Measurements from ENCODE around the gene SIK2.
"Not testable (repeated sequence)": the region's sequence is repeated elsewhere in the genome, so short reads cannot be mapped to it uniquely, and the experiment has no call there.

Gene SIK2

DNA sequence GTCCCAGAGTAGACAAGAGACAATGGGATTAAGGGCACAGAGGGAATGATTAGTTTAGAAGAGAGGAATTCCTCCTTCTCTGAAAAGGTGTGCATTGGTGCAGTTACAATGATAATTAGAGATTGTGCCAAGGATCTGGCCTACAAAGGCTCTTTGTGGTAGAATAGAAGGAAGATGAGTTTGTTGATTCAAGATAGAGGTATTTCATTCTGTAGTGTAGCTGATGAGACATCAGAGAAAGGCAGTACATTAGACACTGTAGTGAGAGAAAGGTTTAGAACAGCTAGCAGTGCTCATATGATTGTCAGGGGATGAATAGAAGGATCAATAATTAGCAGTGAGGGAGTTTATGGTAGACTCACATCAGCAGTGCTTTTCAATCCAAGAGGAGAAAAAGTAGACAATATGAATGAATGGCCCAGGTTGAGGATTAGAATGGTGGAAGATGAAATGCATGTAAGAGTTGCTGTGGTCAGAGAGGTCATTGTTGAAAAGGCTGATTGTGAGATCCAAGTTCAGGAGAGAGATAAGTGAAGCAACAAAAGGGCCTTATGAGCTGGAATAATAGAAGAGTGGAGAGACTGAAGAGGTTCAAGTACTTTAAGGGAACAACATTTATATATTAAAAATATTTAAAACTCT, 28.9 kb downstream of the SIK2 start:
- no peak for DNase-seq

DNA sequence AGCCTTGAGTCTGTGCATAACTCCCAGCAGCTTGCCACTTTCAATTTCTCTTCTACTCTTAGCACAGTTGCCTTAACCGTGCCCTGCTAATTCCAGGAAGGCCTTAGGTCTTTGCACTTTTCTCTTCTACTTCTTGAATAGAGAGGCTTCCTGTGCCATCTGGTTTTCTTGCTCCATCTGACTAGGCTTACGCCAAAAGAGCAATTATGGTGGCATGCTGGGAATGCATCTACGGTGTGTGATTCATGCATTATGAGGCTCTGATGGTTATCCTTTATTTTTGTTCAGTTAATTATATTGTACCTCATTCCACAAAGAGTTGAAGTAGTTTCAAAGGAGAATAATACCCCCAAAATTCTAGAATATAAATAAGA, 29.4 kb downstream of the SIK2 start:
- peak; percentile 58 for DNase-seq

DNA sequence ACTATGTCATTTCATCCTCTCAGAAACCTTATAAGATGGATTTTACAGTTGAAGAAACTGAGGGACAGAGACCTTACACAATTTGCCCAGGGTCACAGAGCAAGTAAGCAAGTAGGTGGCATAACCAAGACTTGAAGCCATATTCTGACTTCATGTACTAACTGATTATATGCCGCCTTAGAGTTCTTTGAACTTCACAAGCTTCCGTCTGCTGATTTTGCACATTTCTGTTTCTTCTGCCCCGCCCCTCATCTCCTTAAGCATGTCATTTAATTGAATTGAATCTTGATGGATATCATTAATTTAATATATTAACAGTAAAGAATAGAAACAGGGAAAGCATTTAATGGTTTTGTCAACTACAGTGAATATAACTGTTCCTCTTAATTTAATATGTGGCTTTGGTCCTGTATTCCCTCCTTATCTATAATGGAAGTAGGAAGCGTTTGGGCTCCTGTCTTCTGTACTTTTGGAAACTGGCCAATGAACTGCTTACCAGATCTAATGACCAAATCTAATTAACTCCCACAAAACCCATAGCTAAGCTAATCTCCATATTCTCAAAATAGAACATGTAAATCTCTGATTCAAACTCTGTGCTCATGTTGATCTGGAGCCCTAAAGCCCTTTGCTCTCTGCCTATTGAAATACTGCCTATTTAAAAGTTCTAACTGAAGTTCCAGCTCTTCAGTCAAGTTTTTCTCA, 30.4 kb downstream of the SIK2 start:
- DNase-seq = no peak

GRCh38 chr11:111633248-111633647, 31.0 kb downstream of the SIK2 start:
- DNase-seq = no peak

GRCh38 chr11:111633756-111634362, 31.6 kb downstream of the SIK2 start:
- DNase-seq = no peak

- no peak for DNase-seq
Observed at GRCh38 chr11:111634981-111635705, 32.9 kb downstream of the SIK2 start.

DNA sequence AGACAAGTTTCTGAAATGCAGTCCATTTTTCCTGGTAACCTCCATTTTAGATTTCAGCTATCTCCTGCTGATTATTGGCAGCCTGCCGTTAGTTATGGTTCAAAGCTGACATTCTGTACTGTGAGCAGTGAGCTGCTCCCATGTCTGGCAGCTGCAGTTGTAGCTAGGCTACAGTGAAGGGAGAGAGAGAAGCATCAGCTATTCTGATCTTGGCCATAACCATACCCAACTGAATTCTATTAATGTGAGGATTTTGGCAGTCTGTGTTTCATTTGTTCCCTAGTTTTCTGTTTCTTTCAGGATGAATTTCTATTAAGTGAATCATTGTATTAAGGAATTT, 33.4 kb downstream of the SIK2 start:
- peak; percentile 86 for DNase-seq

GRCh38 chr11:111637885-111638284, 35.6 kb downstream of the SIK2 start:
- DNase-seq = no peak

- DNase-seq = no peak
Observed at GRCh38 chr11:111639226-111639925, 37.1 kb downstream of the SIK2 start.

DNA sequence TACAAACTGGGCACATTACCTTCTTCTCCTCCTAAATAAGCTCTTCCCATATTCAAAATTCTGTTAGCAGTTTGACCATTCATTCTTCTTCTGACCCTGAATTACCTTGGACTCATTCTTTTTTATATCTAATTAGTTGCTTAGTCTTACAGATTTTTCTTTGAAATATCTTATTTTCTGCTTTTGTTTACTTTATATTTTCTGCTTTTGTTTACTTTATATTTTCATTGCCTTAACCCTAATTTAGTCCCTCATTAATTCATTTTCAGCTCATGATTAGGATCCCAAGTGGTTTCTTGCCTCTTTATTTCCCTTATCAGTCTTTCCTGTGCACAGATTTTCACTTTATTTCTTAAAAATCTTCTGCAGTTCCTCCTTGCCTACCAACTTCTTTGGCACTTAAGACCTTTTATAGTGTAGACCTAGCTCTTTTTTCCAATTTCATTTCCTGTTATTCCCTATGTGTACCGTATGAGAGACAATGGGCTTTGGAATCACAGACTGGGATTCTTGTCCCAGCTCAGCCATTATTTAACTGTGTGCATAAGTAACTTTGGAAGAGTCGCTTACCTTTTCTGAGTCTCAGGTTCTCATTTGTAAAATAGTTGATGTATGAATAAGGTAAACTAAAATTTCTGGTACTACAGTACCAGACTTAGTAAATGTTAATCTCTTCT, 39.2 kb downstream of the SIK2 start:
- no peak for DNase-seq

GRCh38 chr11:111642542-111642941, 40.3 kb downstream of the SIK2 start:
- DNase-seq = no peak

DNA sequence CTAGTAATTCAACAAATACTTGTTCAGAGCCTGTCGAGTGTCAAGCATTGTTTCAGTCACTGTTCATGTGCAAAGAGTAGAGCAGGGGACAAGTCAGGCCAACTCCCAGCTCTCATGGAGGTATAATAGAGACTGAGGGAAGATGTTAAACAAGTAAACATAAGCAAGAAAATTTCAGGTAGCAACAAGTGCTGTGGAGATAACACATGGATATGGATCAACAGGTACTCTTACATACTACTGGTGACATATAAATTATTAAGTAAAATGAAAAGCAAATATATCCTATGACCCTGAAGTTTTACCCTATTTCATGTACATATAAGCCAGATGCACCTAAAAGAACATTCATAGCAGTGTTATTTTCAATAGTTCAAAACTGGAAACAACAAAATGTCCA, 42.7 kb downstream of the SIK2 start:
- DNase-seq = no peak

DNA sequence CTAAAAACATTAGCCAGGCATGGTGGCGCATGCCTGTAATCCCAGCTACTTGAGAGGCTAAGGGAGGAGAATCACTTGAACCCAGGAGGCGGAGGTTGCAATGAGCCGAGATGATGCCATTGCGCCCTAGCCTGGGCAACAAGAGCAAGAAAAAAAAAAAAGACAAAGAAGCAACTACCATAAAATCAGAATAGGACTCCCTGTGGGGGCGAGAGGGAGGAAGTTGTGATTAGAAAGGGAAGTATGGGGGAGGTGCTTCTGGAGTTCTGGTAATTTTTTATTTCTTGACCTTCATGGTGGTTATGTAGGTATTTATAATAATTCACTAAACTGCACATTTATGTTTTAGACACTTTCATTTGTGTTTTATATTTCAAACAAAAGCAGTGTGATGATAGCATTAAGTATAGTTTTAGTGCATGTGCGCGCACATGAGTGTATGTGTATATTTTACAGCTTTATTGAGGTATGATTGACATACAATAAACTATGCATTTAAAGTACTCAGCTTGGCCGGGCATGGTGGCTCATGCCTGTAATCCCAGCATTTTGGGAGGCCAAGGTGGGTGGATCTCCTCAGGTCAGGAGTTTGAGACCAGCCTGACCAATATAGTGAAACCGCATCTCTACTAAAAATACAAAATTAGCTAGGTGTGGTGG, 43.5 kb downstream of the SIK2 start:
- no peak for DNase-seq

DNA sequence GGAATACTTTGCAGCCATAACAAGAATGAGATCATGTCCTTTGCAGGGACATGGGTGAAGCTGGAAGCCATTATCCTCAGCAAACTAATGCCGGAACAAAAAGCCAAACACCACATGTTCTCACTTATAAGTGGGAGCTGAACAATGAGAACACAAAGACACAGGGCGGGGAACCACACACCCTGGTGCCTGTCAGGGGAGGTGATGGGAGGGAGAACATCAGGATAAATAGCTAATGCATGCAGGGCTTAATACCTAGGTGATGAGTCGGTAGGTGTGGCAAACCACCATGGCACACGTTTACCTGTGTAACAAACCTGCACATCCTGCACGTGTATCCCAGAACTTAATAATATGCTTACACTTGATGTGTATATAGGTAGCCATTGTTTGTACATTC, 49.1 kb downstream of the SIK2 start:
- DNase-seq = not testable (repeated sequence)

- DNase-seq = no peak
Observed at GRCh38 chr11:111652184-111652583, 49.9 kb downstream of the SIK2 start.

DNA sequence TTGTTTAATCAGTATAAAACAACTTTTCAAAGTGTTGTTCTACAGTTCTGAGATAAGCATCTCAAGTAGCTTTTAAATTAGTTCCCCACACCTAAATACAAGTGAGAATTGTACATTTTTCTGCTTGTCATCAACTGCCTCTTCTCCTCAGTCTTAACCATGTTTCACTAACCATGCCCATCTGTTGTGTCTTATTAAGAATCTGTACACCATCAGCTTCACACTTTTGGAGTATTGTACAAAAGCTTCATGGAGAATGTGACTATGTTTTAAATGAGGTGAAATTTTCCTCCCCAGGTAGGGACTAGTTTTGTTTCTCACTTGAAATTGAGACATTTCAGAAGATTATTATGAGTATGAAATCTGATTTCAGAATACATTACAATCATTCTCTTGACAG, 52.4 kb downstream of the SIK2 start:
- no peak for DNase-seq

DNA sequence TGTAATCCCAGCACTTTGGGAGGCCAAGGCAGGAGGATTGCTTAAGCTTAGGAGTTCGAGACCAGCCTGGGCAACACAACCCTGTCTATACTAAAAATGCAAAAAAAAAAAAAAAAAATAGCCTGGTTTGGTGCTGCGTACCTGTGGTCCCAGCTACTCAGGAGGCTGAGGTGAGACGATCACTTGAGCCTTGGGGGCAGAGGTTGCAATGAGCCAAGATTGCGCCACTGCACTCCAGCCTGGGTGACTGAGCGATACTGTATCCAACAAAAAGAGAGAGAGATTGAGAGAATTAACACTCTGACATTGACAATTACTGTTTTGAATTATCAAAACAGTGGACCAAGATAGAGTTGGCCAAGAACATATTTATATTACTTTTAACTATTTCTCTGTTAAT, 53.7 kb downstream of the SIK2 start:
- no peak for DNase-seq

DNA sequence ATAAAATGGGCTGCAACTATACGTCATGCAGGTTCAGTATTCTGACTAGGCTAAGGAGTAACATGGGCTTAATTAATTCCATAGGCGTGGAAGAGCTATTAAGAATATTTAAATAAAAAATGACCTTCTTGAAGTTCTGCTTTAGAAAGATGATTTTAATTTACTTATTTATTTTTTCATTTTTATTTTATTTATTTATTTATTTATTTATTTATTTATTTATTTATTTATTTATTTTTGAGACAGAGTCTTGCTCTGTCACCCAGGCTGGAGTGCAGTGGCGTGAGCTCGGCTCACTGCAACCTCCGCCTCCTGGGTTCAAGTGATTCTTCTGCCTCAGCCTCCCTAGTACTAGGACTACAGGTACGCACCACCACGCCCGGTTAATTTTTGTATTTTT, 55.7 kb downstream of the SIK2 start:
- not testable (repeated sequence) for DNase-seq

DNA sequence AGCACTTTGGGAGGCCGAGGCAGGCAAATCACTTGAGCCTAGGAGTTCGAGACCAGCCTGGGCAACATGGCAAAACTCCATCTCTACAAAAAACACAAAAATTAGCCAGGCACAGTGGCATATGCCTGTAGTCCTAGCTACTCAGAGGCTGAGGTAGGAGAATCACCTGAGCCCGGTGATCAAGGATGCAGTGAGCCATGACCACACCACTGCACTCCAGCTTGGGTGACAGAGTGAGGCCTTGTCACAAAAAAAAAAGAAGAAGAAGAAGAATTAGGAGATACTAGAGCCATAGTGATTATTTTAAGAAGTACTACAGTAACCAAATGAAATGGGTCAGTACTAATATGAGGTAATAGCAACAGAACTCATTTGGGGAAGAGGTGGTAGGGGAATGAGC, 56.2 kb downstream of the SIK2 start:
- DNase-seq = not testable (repeated sequence)

GRCh38 chr11:111659201-111660115, 57.2 kb downstream of the SIK2 start:
- DNase-seq = no peak

- no peak for DNase-seq
Observed at GRCh38 chr11:111660822-111661221, 58.6 kb downstream of the SIK2 start.
